ENCODE data around the gene CFAP74.
A peak's percentile ranks its signal among the peaks of the same experiment; 100 is the strongest.
"Not testable (repeated sequence)": the region's sequence is repeated elsewhere in the genome, so short reads cannot be mapped to it uniquely, and the experiment has no call there.

Gene CFAP74

DNA sequence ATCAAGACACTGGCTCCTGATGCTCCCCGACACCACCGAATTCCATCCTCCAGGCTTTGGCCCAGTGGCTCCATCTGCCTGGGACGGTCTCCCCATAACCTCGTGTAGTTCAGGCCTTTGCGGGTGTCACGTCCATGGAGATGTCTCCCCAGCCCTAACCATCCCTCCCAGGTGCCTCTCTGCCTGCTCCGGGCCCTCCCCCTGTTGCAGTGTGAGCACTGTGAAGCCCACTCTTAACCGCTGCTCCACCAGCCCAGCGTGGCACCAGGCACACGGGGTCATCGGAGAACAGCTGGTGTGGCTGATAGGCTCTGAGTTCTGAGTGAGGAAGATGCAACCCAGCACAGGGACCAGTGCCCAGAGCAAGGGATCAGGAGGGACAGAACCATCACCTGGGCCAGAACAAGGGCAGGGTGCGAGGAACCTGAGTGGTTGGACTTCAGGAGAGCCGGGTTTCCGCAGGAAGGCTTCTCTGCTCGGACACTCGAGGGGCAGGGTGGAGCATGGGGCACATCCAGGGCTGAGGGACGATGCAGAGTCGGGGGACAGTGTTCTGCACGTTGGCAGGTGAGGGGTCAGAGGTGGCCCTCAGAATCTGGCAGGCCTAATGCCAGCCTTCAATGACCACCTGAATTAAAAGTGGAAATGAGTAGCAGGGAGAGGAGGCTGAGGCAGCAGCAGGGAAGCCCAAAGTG is 110.1 kb downstream of the CFAP74 start:
- no peak for DNase-seq

- DNase-seq = no peak
Measured at GRCh38 chr1:1892763-1893120, 110.8 kb downstream of the CFAP74 start.

DNA sequence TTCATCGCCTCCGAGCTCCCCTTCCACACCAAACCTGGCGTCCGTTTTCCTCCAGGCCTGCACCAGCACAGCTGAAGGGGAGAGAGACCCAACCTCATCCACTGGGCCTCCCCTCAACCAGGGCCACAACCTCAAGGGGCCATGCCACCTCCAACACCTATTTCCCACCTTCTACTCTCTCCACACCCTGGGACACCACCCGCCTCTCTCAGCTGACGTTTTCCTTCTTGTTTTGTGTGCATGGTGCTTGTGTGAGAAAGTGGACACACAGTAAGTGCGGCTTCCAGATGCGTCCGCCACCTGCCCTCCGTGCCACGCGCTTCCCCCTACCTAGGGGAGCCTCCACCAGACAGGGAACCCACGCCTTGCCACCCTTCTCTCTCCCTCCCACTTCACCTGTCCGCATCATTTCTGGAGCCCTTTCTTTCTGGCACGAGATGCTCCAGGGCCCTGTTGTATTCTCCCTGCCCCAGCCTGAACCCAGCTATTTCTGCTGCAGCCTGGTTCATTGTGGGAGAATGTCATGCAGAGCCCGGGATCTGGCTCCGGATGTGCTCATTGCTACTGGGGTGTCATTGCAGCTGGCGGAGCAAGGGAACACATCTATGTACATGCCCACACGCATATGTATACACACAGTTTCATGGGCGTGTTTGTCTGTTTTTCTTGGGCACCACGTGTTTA is 111.4 kb downstream of the CFAP74 start:
- DNase-seq = no peak

DNA sequence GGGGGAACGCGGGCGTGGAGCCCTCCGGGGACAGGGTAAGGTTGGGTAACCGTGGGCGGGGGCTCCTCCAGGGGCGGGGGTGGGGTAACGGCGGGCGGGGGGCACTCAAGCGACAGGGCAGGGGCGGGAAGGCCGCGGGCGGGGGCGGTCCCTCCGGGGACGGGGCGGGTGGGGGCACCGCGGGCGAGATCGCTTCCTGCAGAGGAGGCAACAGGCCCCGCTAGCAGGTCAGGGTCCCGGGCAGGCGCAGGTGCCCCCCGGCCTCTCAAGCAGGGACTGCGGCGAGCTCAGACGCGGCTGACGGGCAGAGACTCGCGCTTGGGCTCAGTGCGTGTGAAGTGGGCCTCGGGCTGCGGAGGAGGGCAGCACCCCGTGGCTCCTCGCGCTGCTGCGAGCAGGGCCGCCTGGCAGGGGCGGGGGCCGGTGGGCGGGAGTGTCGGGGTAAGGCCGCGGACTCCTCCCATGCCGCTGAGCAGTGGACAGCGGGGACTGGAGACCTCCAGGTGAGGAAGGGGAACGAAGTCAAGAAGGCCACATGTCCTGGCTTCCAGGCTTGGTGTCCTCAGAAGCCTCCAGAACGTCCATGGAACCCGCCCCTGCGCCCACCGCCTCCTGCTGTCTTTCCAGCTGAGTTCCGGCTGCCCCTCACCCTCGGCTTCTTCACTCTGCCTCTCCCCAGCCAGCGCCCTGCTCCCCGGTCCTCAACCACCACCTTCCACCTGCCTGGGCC is 112.1 kb downstream of the CFAP74 start:
- peak; percentile 24 to 83 for DNase-seq

- peak; percentile 55 to 91 for DNase-seq
Measured at GRCh38 chr1:1890506-1891348, 112.9 kb downstream of the CFAP74 start, which contains the start of gene GNB1. GNB1 (minus strand) TSS chr1:1891087; CDS start chr1:1825453, 65,634 bp downstream.

- DNase-seq = peak in 1 of 2 experiments; percentile 67
Measured at GRCh38 chr1:1889847-1890505, 113.6 kb downstream of the CFAP74 start.

GRCh38 chr1:1889090-1889750 is 114.4 kb downstream of the CFAP74 start:
- no peak for DNase-seq

DNA sequence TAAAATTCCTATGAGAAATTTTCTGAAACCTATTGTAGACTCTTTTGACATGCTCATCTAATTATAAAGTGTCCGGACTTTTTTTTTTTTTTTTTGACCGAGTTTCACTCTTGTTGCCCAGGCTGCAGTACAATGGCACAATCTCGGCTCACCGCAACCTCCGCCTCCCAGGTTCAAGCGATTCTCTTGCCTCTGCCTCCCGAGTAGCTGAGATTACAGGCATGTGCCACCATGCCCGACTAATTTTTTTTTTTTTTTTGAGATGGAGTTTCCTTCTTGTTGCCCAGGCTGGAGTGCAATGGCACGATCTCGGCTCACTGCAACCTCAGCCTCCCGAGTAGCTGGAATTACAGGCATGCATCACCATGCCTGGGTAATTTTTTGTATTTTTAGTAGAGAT is 119.7 kb downstream of the CFAP74 start:
- DNase-seq = not testable (repeated sequence)

DNA sequence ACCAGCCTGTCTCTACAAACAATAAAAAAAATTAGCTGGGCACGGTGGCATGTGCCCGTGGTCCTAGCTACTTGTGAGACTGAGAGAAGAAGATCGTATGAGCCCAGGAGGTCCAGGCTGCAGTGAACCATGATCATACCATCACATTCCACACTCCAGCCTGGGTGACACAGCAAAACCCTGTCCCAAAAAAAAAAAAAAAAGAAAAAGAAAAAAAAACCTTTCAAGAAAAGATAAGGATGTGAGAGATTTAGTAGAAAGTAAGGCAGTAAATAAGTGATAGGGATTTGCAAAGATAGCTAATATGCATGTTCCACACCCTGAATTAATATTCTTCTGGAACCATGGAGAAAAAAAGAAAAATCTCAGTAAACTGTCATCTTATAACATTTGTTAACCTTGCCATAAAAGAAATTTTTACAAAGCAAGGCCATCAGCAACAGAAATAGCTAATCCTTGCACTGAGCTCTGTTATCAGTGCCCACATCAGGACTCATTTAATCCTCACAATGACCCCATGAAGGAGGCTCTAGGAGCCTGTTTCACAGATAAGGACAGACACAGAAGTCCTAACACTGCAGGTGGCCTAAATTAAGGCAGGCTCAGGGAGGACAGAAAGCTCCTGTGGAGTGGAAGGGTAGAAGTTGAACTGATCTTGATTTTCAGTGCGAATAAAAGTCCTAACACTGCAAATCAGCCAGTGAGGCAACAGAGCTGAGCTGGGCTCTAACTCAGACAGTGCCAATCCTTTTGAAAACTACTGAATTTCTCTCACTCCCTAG is 120.3 kb downstream of the CFAP74 start:
- DNase-seq = no peak

GRCh38 chr1:1881727-1882126 is 121.9 kb downstream of the CFAP74 start:
- DNase-seq = no peak

- DNase-seq = no peak
Measured at GRCh38 chr1:1880617-1881312, 122.8 kb downstream of the CFAP74 start.

GRCh38 chr1:1879942-1880341 is 123.6 kb downstream of the CFAP74 start:
- DNase-seq = no peak

- no peak for DNase-seq
Measured at GRCh38 chr1:1877865-1878436, 125.6 kb downstream of the CFAP74 start.

GRCh38 chr1:1876335-1876930 is 127.2 kb downstream of the CFAP74 start:
- DNase-seq = no peak

- no peak for DNase-seq
Measured at GRCh38 chr1:1875932-1876331, 127.7 kb downstream of the CFAP74 start.

- no peak for DNase-seq
Measured at GRCh38 chr1:1874901-1875300, 128.7 kb downstream of the CFAP74 start.

GRCh38 chr1:1873186-1873585 is 130.4 kb downstream of the CFAP74 start:
- no peak for DNase-seq

DNA sequence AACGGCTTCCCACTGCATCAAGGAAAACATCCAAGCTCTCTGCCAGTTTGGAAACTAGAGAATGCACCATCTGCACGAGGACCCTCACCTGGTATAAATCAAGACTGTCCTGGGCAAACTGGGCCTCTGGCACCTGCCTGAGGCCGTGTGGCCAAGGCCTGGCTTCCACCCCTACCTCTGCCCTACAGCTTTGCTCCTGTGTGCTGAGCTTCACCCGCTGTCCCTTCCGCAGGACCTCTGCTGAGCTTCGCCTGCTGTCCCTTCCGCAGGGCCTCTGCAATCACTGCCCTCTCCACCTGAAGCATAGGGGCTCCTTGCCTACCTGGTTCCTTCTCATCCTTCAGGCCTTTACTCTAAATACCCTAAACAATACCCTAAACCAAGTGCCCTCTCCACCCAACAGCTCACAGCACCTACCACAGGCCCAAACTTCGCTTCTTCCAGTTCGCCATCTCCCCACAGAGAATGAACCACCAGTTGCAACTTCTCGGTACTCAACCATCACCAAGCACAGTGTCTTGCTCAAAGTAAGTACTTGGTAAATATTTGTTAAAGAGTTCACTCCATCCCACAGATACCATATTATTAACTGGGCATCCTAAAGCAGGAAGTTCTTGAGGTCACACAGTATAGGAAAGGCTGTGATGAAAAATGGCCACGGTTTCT is 131.1 kb downstream of the CFAP74 start:
- DNase-seq = no peak

Measured in NCI-H526 (cell line).